Measurements from ENCODE around the gene MYO5B.
"Not testable (repeated sequence)": the region's sequence is repeated elsewhere in the genome, so short reads cannot be mapped to it uniquely, and the experiment has no call there.

Gene MYO5B

DNA sequence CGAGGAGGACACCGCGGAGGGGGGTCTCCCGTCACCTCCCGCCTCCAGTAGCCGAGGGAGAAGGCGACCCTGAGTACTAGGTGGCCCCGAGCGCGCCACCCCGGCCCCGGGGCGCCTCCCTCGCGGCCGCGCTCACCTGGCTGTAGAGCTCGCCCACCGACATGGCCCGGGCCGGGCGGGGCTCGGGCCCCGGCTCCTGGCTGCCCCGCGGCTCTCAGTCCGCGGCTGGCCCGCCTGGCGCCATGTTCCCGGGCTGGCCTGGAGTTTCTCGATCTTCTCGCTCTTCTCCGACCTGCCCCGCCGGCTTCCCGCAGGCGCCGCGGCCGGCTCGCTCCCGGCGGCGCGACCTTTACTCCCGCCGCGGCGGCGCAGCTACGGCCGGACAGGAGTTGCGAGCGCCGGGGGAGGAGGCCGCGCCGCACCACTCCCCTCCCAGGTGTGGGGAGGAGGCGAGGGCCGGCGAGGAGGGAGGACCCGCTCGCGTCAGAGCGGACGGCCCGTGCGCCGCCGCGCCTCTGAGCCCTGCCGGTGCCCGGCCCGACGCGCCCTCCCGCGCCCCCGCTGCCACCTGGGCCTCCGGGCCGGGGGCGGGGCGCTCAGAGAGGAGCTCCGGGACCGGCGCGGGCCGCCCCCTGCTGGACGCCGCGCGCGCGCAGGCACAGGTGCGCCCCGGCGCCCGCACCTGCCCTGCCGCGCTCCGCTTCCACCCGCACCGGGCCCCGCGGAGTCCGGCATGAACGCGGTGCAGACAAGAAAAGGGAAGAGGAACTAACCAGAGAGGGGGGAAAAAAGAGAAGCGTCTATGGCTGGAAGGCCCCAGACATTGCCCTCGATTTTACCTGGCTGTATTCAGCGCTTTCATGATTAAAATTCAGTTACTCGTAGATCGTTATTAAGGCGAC, at the start of gene MYO5B:
Gene MYO5B (minus strand): TSS at position 517 of the 902 bp plus-strand sequence. CDS start 354 bp downstream, at position 163.
- peak; percentile 92 for DNase-seq (ENCODE audit: low spot score)

DNA sequence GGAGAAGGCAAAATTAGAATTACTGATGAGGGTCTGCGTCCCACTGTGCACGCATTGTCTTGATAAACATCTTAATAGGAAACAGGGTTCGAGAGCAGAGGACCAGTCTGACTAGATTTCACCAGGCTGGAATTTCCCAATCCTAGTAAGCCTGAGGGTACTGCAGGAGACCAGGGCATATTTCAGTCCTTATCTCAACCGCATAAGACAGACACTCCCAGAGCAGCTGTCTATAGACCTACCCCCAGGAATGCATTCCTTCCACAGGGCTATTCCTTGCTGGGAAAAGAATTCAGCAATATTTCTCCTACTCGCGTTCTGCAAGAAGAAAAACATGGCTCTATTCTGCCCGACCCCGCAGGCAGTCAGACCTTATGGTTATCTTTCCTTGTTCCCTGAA, 46.8 kb upstream of the MYO5B start:
- DNase-seq (ENCODE audit: low spot score), result not testable (repeated sequence)

DNA sequence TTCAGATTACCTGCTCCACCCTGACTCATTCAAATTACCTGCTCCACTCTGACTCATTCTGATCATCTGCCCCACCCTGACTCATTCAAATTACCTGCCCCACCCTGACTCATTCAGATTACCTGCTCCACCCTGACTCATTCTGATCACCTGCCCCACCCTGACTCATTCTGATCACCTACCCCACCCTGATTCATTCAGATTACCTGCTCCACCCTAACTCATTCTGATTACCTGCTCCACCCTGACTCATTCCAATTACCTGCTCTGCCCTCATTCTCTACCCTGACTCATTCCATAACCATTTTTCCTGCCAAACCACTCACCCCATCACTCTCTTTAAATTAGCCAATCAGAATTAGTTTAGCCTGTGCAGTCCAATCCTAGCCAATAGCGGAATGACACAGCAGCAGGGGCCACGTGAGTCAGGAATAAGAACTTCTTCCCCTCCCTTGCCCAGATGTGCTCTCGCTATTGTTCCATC, 45.2 kb upstream of the MYO5B start:
- DNase-seq (ENCODE audit: low spot score), result peak; percentile 82

DNA sequence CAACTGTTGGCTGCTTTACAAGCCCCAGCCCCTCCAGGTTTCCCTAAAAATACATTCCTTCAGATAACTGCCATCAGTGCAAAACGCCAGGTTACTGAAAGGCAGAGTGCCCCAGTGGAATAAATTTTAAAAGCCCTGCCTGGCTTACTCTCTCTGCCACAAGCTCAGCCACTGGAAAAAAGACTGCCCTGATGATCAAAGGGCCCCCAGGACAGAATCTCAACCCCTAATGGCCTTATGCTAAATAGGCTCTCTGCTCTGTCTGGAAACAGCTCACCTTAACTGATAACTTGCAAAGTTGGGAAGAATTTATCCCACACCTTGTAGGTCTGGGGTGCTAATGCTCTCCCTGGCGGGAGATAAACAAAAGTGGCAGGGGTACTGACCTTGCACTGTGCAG, 37.5 kb upstream of the MYO5B start:
- DNase-seq (ENCODE audit: low spot score), result no peak

DNA sequence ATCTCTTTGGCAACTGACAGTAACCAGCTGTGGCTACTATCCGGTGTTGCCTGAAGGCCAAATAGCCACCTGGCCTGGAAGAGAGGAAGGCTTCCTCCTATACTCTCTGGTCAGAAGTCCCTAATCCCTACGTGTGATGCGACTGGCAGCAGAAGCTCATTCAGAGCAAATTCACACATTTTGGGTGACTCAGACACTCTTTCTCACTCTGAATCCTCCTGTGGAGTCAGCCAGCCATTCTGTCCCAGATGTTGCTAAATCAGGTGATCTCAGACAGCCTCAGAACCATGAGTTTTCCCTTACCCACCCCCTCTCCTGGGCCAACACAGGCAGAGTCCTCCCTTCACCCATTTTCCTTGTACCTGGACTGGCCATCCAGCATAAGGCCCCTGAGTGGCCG, 36.7 kb upstream of the MYO5B start:
- peak; percentile 77 for DNase-seq (ENCODE audit: low spot score)

DNA sequence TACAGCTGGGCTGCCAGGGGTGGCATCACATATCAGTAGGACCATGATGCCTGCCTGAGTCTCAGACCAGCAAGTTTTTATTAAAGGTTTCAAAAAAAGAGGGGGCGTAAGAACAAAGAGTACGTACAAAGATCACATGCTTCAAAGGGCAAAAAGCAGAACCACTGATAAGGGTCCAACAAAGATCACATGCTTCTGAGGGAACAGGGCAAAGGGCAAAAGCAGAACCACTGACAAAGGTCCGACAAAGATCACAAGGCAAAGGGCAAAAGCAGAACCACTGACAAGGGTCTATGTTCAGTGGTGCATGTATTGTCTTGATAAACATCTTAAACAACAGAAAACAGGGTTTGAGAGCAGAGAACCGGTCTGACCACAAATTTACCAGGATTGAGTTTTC, 25.3 kb upstream of the MYO5B start:
- not testable (repeated sequence) for DNase-seq (ENCODE audit: low spot score)

DNA sequence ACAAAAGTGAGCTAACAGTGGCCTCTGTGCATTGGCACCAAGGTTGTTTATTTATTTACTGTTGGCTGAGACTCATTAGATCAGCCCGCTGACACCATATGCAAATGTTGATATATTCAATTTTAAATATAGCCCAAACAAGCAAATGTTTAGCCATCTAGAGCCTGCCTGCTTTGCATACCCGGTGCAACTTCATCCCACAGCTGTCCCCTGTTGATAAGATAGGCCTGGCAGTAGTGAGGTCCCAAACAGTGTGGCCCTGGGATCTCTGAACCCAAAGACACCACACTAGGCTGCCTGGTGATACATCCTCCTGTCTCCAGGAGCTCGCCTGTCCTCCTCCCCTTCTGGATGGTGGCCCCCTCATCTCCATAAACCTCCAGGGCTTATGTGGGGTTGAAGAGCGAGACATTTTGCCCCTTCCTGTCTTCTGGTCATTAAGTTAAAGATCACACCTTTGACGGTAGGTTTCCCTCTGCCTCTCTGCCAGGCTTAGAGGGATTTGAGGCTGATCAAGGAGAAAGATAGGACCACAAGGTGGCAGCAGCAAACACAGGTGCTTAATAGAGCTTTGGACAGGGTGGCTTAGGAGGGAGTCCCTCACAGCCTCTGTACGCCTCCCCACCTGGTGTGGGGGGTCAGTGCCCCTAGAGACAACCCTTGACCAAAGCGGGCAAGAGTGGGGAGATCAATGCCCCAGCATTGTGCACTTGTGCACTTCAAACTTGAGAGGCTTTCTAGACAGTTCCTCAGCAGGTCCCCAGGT, 23.7 kb upstream of the MYO5B start:
- DNase-seq (ENCODE audit: low spot score), result peak; percentile 36

DNA sequence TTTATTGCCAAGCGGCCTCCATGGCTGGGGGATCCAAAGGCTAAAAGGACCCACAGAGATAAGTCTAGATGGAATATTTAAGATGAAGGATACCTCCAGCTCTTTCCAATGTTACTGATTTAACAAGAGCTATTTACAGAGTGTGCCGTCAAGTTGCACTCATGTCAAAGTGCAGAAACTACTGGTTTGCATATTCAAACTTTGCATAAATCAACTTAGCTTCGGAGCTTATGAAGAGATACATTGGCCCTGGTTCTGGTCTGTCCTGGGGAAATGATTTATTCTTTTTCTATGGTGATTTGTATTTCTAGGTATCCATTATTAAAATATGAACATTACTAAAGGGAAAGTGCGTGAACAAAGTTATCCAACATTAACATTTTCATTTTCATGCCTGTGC, 14.4 kb upstream of the MYO5B start:
- no peak for DNase-seq (ENCODE audit: low spot score)

DNA sequence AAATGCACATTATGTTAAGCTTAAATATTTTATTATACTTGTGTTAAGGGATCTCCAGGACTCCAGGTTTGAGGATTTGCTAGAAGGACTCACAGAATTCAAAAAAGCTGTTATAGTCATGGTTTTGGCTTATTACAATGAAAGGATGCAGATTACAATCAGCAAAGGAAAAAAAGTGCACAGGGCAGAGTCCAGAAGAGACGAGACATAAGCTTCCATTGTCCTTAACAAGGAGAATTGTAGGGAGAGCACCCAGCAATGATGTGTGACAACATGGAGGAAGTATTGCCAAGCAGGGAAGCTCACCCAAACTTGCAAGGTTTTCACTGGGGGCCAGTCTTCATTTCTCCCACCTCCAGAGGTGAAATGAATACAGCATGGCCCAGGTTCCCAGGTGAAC, 12.8 kb upstream of the MYO5B start:
- no peak for DNase-seq (ENCODE audit: low spot score)

DNA sequence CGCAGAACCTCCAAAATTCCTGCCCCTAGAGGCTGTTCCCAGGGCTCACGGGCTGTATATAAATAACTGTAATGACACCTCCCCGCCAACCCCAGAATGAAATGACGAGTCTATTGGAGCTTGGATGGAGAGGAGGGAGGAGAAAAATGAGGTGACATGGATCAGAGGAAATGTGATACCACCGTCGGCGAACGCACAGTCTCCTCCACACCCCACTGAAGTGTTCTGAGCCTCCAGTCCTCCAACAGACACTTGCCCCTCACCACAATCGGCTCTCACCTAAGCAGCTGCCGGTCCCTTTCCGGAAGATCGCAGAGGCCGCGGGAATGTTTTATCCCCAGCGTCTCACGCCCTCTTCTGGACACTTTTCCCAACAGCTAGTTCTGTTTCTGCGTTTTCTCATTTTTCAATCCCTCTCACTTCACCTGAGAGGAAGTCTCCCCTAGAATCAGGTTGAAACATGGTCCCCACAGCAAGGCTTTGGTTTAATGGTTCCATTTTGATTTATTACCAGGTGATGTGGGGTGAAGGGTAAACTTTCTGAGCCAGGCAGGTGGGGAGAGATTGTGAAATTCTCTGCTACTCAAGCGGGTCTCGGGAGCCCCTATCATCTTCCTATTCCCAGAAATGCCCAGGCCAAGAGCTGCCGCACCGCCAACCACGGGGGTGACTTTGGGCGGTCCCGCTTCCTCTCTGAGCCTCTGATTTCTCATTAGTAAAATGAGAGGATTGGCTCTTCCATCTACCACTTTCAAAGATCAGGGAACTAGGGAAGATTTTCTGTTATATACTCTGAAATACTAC, 9.1 kb upstream of the MYO5B start:
- DNase-seq (ENCODE audit: low spot score), result peak; percentile 70

DNA sequence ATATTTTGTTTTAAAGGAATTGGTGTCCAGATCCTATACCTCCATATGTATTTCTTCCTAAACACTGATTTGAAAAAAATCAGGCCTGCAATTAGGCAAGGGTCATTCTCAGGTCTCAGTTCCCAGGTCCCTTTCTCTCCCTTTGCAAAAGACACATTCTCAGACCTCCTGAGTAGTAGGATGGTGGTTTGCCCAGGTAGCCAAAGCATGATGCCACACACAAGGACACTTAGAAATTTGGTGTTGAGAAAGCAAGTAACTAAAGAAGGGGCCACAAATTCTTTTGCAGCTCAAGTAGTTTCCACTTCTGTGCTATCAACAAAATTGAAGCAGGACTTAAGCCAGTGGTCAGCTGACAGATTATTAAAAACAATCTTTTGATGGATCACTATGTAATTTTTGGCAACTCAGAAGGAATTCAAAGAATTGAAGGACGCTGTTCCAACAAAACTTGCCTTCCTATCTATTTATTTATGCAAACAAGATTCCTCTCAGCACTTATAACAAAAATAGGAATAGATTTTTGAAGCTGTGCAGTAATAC, 6.6 kb upstream of the MYO5B start:
- no peak for DNase-seq (ENCODE audit: low spot score)

DNA sequence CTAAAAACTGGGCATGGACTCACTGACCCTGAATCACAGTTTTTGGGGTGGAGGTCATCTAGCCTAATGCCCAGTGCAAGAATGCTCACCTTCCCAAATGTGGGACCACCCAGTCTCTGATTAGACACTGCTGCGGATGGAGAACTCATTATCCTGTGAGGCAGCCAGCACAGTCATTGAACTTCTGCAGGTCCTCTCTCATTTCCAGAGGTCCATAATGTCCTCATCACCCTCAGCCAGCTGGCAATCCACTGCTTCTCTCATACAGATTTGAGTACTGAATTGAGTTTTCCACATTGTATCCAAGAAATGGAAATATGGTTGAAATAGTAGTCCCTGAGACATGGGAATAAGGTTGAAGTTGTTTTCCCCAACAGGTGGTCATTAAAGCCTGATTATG, 5.0 kb upstream of the MYO5B start:
- no peak for DNase-seq (ENCODE audit: low spot score)

DNA sequence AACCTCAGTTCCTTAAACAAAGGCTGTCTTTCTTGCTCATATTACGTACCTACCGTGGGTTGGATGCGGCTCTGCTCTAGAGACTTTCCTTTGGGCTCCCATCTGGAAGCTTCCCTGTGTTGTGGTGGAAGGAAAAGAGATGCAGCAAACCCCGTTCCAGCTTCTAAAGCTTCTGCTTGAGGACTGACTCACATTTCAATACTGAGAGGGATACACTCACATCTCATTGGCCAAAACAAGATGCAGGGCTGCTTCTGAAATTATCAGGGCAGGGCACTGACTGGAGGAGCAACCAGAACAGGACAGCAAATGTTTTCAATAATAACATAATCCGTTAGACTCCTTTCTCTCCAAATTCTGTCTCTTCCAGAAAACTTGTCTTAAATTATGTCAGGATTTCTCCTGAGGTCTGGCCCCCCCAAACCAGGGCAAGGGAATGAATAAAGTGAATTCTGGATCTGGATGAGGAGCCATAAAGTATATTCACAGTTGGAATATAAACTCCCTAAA, 4.5 kb upstream of the MYO5B start:
- DNase-seq (ENCODE audit: low spot score), result no peak

DNA sequence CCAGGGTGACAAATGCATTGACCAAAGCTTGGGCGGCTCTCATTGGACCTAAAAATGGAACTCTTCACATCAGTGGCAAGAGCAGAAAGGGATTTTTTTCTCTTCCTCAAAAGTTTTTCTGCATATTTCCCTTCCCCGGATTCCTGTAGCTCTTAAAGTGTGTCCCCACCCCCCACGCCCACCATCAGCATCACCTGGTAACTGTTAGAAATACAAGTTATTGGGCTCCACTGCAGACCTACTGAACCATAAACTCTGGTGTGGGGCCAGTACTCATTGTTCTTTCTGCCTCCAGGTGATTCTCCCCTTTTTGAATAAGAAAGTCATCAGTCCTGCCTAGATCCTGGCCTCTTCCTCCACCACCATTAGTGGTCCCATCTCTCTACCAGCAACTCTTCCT, 1.3 kb upstream of the MYO5B start:
- no peak for DNase-seq (ENCODE audit: low spot score)

DNA sequence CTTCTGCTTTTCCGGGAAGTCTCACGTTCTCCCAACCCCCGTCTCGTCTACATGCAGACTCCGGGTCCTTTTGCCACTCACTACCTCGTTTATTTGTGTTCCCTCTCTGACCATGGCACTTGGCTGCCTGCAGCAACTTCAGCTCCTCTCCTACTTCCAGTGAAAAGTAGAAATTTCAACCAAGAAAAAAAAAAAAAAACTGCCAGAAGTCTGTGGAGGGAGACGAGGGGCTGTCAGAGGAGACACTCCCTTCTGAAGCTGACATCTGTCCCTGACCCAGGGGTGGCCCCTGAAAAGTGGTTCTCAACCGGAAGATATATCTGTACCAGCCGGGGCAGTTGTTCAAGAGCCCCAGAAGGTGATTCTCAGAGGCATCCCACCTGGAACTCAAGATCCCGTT, 742 bp upstream of the MYO5B start:
- DNase-seq (ENCODE audit: low spot score), result no peak

DNA sequence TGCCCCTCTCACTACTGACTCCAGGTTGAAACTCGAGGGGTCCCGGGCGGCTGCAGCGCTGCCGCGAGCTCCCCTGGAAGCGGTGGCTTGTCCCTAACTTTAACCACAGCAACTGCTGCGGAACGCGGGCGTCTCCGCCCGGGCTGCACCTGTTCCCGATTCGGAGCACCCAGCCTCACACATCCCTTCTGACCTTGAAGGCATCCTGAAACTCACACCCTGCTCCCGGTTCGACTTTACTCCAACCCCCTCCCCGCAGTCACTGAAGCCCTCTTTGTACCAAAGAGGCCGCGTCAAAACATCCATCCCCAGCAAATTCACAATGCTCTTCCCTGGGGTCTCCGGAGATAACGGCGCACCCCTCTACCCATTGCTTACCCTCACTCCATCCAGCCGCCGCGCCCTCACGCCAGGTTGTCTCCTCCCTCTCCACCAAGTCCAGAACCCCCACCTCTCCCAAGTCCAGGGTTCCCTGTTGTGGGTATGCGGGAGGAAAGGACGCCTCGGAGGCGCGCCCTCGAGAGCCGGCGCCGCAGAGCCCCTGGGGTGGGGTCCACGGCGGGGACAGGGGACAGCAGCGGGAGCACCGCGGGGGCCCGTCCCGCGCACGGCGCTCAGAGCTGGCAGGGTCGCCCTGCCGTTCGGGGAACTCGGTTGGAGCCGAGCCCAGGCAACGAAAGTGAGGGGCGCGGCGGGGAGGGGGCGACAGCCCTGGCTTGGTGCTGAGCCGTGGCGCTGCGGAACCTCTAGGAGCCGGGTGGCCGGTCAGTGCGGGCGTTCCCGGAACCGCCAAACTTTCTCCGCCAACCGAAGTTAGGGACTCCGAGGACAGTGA, 934 bp downstream of the MYO5B start:
- DNase-seq (ENCODE audit: low spot score), result peak; percentile 23

DNA sequence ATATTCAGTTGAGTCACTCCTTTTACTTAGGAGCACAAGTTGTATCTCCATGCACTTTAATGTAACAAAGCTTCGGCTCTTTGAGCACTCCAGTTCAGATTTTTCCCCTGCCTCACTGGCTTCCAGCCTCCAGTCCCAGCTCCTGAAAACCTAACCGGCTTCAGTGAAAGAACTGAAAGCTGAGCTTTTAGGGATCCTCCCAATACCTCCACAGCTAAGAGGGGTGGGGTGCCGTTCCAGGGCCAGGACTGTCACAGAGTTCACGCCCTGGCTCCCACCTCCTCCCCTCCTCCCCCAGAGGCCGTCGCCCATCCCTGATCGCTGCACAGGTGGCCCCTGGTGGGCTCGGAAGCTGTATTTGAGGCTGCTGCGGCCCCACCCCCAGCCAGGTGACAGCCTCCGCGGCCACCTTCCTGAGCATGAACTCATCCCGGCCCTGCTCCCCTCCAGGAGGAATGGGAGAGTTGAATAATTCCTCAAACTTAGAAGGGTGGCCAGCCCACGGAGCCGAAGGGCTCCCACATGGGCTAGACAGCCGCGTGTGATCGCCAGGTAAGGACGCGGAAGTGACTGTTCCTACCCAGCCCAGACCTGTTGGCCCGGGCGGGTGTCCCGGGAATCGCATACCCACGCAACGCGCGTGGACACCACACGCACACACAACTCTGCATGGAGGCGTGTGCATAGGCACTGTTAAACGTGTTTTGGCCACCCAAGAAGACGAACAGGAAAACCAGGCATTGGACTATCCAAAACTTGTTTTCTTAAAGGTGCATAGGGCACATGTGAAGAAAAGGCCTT, 1.8 kb downstream of the MYO5B start:
- DNase-seq (ENCODE audit: low spot score), result peak; percentile 40

DNA sequence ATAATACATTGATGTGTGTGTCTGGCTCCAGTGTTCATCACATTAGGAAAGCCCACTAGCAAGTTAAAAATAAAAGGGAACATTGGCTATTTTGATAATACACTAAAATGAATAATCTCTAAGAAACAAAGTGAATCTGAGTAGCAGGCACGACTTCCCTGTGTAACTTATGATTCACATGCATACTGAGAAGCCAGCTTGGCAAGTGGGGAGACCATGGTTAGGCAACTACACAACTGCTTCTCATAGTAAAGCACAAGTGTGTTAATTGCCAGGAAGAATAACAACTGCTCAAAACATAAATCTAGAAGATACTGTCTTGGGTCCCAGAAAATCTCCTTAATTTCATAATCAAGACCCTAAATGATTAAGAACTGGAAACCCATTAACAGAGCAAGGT, 4.0 kb downstream of the MYO5B start:
- peak; percentile 65 for DNase-seq (ENCODE audit: low spot score)

DNA sequence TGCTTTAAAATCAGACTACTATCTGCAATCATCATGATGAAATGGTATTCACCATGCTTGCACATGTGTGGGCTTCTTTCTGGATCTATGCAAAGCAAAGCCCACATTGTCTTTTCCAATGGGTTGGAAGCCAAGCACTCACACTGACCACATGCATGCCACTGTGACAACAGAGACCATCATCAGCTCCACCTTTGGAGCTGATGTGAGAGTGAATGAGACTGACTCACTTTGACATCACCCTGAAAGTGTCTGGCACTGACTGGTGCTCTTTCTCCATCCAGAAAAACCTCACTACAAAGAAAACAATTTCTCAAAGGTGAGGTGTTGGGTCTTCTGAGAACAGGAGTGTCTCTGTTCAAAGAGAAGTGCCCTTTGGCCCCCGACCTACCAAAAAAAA, 4.7 kb downstream of the MYO5B start:
- peak; percentile 91 for DNase-seq (ENCODE audit: low spot score)

DNA sequence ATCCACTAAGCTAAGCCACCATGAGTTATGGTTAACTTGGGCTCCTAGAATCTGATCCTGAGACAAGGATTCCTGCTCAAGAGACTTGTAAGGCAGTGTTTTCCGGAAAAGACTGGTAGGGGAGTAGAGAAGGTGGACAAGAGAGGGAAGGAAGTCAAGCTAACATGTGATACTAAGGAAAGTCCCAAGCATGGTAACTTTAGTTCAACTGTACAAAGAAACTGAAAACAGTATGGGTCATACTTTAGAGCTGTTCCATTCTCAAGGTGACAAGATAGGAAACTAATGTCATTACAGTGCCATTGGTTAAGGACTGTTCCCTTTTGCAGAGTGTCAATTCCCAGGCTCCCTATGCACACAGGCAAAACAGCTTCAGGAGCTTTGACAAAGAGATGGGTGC, 5.8 kb downstream of the MYO5B start:
- DNase-seq (ENCODE audit: low spot score), result peak; percentile 13
